Astrocyte of the spinal cord (primary cell): ENCODE measurements around the gene THYN1.
A peak's percentile ranks its signal among the peaks of the same experiment; 100 is the strongest.
"Not testable (repeated sequence)": the region's sequence is repeated elsewhere in the genome, so short reads cannot be mapped to it uniquely, and the experiment has no call there.

Experiments used
- DNase-seq: peaks from one replicate; pipeline ENCODE4 v3.0.0; 2011; ENCODE audit warnings: low read depth, low spot score
- H3K4me3 ChIP-seq: 2 replicates; pipeline ENCODE4 v1.5.1; 2011; ENCODE audit warnings: low read depth, mild to moderate bottlenecking, low read length, moderate library complexity
- CTCF ChIP-seq: IDR thresholded peaks from 2 replicates; pipeline ENCODE4 v1.5.1; 2012; ENCODE audit warnings: low read depth, mild to moderate bottlenecking, low read length, inconsistent platforms
- in situ Hi-C: cut with HindIII; loops from 2 replicates; pipeline ENCODE4 v1.10.0; 2017; ENCODE audit warnings: low sequenced_read_pairs

The THYN1 gene

GRCh38 chr11:134257101-134257500 is 3.9 kb upstream of the THYN1 start:
- H3K4me3 ChIP-seq: no peak overlapping the region
- in situ Hi-C loops: no loop called here
- no peak for DNase-seq
- no peak for TF ChIP-seq CTCF

- DNase-seq, H3K4me3 ChIP-seq, in situ Hi-C loops: not testable (repeated sequence)
Measured at GRCh38 chr11:134255184-134255561, 2.0 kb upstream of the THYN1 start.

GRCh38 chr11:134254433-134255183 is 1.5 kb upstream of the THYN1 start:
- peak overlapping the region; percentile 82 for H3K4me3 ChIP-seq
- in situ Hi-C loops: no loop called here
- no peak for TF ChIP-seq CTCF
- no peak for DNase-seq

- H3K4me3 ChIP-seq: peak overlapping the region; percentile 82
- in situ Hi-C loops: no loop called here
- TF ChIP-seq CTCF: no peak
- DNase-seq: no peak
Measured at GRCh38 chr11:134252346-134253187, 585 bp downstream of the THYN1 start.

- DNase-seq: no peak
- TF ChIP-seq CTCF: no peak
- no peak overlapping the region for H3K4me3 ChIP-seq
- in situ Hi-C loops: no loop called here
Measured at GRCh38 chr11:134250675-134251074, 2.5 kb downstream of the THYN1 start.

GRCh38 chr11:134250246-134250645 is 2.9 kb downstream of the THYN1 start:
- in situ Hi-C loops: no loop called here

More at GRCh38 chr11:134250246-134250645, 2.9 kb downstream of the THYN1 start:
- no peak for TF ChIP-seq CTCF
- no peak overlapping the region for H3K4me3 ChIP-seq
- no peak for DNase-seq
